Tibial artery (tissue), 4 donors: ENCODE data around the gene FANCL.

Experiments
- DNase-seq, 2 donors: peaks; one replicate each; pipeline ENCODE4 v3.0.0-alpha.2; 2019
- H3K27ac ChIP-seq, 2 donors: fragments of 200-600 bp; sonication (generic) in 1 of 2; 1 replicate in 1 of 2; 2 replicates in 1 of 2; pipeline ENCODE4 v1.5.1; 2018 to 2019; ENCODE audit warnings: mild to moderate bottlenecking in 1 of 2
- H3K27me3 ChIP-seq, 2 donors: fragments of 200-600 bp; sonication (generic) in 1 of 2; one replicate each; pipeline versions ENCODE4 v1.5.1 to v1.6.0; 2016 to 2019
- H3K36me3 ChIP-seq, 3 donors: fragments of 200-600 bp; sonication (generic) in 2 of 3; one replicate each; pipeline ENCODE4 v1.5.1; 2016 to 2019; ENCODE audit warnings: mild to moderate bottlenecking in 2 of 3
- H3K4me1 ChIP-seq, 4 donors: fragments of 200-600 bp; sonication (generic) in 2 of 4; 1 replicate in 3 of 4; 2 replicates in 1 of 4; pipeline ENCODE4 v1.5.1; 2016 to 2019
- H3K4me3 ChIP-seq, 2 donors: fragments of 200-600 bp; sonication (generic) in 1 of 2; 1 replicate in 1 of 2; 2 replicates in 1 of 2; pipeline ENCODE4 v1.5.1; 2018 to 2019; ENCODE audit warnings: mild to moderate bottlenecking in 2 of 2
- H3K9me3 ChIP-seq, 3 donors: fragments of 200-600 bp; sonication (generic) in 1 of 3; one replicate each; pipeline ENCODE4 v1.5.1; 2016 to 2019
- intact Hi-C: fragments of 100-400 bp; cut with DNase I; formaldehyde crosslinking; loops from one replicate; pipeline ENCODE4 v1.15.0; 2023; ENCODE audit warnings: low total_unique reads
- TF ChIP-seq, protein P1 (sequence below), 2 experiments: fragments of 200-600 bp in 1 of 2; fragments of 450-650 bp in 1 of 2; IDR thresholded peaks; one replicate each; pipeline ENCODE4 v1.5.1; 2017 to 2019; ENCODE audit warnings: antibody characterized with exemption in 2 of 2, mild to moderate bottlenecking in 1 of 2, moderate library complexity in 1 of 2

FANCL gene

DNA sequence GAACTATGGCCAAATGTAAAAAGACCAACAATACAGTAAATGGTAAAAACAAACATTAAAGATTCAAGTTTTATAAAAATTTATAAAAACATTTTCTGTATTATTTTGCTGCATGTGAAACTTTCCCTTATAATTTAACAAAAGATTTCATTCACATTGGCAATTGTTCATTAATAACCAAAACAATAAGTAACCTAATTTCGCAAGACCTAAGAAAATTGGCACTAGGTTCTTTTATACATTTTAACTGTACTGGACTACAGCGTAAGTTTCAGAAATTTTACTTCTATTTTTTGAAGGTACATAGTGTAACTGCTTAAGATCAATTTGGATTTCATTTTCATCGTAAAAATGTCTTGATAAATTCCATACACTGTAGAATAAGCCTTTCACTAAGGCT lies 77.2 kb downstream of the FANCL start:
- no peaks in the 10 kb centered on the region for H3K27me3 ChIP-seq
- H3K4me3 ChIP-seq, result no peak overlapping the region
- no peak for DNase-seq
- TF ChIP-seq, protein P1, sequence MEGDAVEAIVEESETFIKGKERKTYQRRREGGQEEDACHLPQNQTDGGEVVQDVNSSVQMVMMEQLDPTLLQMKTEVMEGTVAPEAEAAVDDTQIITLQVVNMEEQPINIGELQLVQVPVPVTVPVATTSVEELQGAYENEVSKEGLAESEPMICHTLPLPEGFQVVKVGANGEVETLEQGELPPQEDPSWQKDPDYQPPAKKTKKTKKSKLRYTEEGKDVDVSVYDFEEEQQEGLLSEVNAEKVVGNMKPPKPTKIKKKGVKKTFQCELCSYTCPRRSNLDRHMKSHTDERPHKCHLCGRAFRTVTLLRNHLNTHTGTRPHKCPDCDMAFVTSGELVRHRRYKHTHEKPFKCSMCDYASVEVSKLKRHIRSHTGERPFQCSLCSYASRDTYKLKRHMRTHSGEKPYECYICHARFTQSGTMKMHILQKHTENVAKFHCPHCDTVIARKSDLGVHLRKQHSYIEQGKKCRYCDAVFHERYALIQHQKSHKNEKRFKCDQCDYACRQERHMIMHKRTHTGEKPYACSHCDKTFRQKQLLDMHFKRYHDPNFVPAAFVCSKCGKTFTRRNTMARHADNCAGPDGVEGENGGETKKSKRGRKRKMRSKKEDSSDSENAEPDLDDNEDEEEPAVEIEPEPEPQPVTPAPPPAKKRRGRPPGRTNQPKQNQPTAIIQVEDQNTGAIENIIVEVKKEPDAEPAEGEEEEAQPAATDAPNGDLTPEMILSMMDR (IDR thresholded peaks at IDR 0.05), result no peak
- H3K4me1 ChIP-seq, result no peaks in the 10 kb centered on the region
- H3K27ac ChIP-seq, result no peak overlapping the region
- peaks cover 12 to 40% (median 26%) of the 10 kb centered on the region in 3 donors for H3K36me3 ChIP-seq
- no peaks in the 10 kb centered on the region for H3K9me3 ChIP-seq
- intact Hi-C loops, result no loop called here

DNA sequence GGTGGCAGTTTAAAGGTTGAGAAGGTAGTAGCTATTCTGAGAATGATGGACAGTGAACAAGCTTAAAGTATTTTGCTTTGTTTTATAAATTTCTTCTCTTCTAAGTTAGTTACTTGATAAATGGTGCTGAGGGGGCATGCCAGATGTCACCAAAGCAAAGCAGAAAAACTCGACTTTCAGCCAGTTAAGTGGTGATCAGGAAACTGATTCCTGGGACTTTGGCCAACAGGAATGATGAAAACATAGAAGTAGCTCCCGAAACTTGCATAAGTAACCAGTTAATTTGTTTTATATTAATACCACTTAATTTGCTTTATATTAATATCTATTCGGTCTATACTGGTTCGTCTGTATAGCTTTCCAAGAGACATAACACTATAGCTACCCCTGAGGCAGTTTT lies 82.6 kb downstream of the FANCL start:
- intact Hi-C loops, result no loop called here
- no peak for DNase-seq
- peaks cover 15 to 55% (median 33%) of the 10 kb centered on the region in 3 donors for H3K36me3 ChIP-seq
- no peak overlapping the region for H3K4me3 ChIP-seq
- TF ChIP-seq, protein P1 (IDR thresholded peaks at IDR 0.05), result no peak
- no peak overlapping the region for H3K27ac ChIP-seq
- H3K9me3 ChIP-seq, result no peaks in the 10 kb centered on the region
- no peaks in the 10 kb centered on the region for H3K27me3 ChIP-seq
- no peaks in the 10 kb centered on the region for H3K4me1 ChIP-seq

DNA sequence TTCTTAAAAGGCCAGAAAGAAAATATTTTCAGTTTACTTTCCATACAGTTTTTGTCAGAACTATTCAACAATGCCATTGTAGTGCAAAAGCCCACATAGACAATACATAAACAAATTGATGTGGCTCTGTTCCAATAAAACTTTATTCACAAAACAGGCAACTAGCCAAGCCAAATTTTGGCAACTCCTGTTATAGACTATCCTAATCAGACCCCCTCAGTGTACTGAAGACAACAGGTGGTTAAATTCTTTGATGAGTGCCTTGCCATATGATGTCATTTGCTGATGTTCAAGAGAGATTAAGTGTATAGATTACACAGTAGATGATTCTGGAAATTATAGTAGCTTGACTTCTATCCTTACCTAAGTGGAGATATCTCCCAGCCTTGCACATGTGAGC lies 83.4 kb downstream of the FANCL start:
- Histone ChIP-seq H3K27ac (no peak overlapping the region), H3K36me3 (peaks cover 15 to 55% (median 32%) of the 10 kb centered on the region in 3 donors)
- intact Hi-C loops, result no loop called here

DNA sequence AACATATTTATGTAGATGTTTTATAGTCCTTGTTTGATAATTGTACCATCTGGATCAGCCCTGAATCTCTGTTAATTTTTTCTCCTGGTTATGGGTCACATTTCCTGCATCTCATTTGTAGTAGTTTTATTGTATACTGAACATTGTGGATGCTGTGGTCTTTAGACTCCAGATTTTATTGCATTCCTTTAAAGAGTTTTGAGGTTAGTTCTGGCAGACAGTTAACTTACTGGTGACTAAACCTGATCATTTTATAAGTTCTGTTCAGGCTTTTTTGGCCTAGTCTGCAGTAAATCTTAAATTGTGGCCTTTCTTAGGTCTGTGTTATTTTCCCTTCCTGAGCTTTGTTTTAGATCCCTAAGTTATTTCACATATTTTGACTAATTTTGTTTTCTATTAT lies 84.3 kb downstream of the FANCL start:
- H3K9me3 ChIP-seq, result no peaks in the 10 kb centered on the region
- H3K27ac ChIP-seq, result no peak overlapping the region
- intact Hi-C loops, result no loop called here
- peaks cover 15 to 47% (median 28%) of the 10 kb centered on the region in 3 donors for H3K36me3 ChIP-seq
- no peak for DNase-seq
- H3K27me3 ChIP-seq, result no peaks in the 10 kb centered on the region
- TF ChIP-seq, protein P1 (IDR thresholded peaks at IDR 0.05), result no peak
- no peaks in the 10 kb centered on the region for H3K4me1 ChIP-seq
- no peak overlapping the region for H3K4me3 ChIP-seq

More for the DNA sequence above, 83.4 kb downstream of the FANCL start:
- TF ChIP-seq, protein P1 (IDR thresholded peaks at IDR 0.05), result no peak
- H3K27me3 ChIP-seq, result no peaks in the 10 kb centered on the region
- H3K9me3 ChIP-seq, result no peaks in the 10 kb centered on the region
- no peak overlapping the region for H3K4me3 ChIP-seq
- H3K4me1 ChIP-seq, result no peaks in the 10 kb centered on the region
- no peak for DNase-seq

DNA sequence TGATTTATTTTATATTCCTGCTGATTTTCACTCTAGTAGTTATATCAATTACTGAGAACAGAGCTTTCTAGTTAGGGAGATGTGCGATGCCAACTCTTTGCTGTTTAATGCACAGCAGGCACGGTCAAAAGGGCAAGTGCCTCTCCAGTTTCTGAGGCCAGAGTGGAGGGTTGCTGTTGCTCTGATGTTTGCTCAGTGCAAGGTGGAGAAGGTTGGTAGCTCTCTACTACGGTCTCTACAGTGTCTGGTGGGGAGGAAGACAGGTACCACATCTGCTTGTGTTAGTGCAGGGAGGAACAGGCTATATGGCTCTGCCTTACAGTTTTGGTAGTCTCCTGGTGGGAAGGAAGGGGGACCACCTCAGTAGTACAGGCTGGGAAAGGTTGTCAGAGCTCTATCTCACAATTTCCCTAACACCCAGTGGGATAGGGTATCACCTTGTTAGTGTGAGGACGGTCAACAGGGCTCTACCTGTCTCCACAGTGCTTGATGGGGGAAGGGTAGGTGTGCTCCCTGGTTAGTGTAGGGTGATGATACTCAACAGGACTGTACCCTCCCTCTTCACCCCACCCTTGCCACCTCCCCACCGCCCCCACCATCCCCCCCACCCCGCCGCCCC lies 85.9 kb downstream of the FANCL start:
- H3K27ac ChIP-seq, result no peak overlapping the region
- intact Hi-C loops, result no loop called here

More for the DNA sequence above, 85.9 kb downstream of the FANCL start:
- no peaks in the 10 kb centered on the region for H3K27me3 ChIP-seq
- H3K36me3 ChIP-seq, result peaks cover 15 to 32% (median 19%) of the 10 kb centered on the region in 3 donors
- no peaks in the 10 kb centered on the region for H3K9me3 ChIP-seq
- no peaks in the 10 kb centered on the region for H3K4me1 ChIP-seq
- H3K4me3 ChIP-seq, result no peak overlapping the region
- no peak for DNase-seq
- TF ChIP-seq, protein P1 (IDR thresholded peaks at IDR 0.05), result no peak
